HepG2 (cell line): ENCODE results near the gene PEAR1. TPM values are rescaled to one million over a fixed set of nuclear protein-coding genes. Genes with fewer than 3 reads are reported as not detected.

Experiments used
- ATAC-seq: fragments of 200-7000 bp; cut with Tn5 transposase; 3 replicates; pipeline ENCODE4 v1.9.1; 2020; ENCODE audit warnings: mild to moderate bottlenecking, moderate library complexity
- BruUV-seq: library from RNA; stranded (reverse); fragments of 400-500 nt; replicated peaks from 2 replicates; lab custom pipeline; 2021; lab: Mats Ljungman, UMichigan
- CTCF ChIA-PET: fragments of 300-600 bp; formaldehyde crosslinking; extraction: SDS; loops from one replicate; lab custom pipeline; 2021; ENCODE audit warnings: low total read pairs, inconsistent platforms, low intra/inter-chr PET ratio; lab: Yijun Ruan, JAX
- POLR2A ChIA-PET: fragments of 350-600 bp; sonication (Branson Sonifier 250); formaldehyde crosslinking; loops from one replicate; lab custom pipeline; 2020; ENCODE audit warnings: antibody characterized with exemption, inconsistent platforms; lab: Yijun Ruan, JAX
- DNase-seq: peaks from one replicate; pipeline ENCODE4 v3.0.0-alpha.2; 2015; ENCODE audit warnings: low spot score
- FAIRE-seq: peaks from 3 replicates; lab custom pipeline; 2011; peaks lifted over from hg19 to GRCh38; lab: Jason Lieb, UNC
- H2AFZ ChIP-seq: one replicate; pipeline ENCODE4 v1.6.1; 2011; ENCODE audit warnings: low read length, inconsistent platforms
- H3K27ac ChIP-seq: fragments of 300-600 bp; 3 replicates; pipeline ENCODE4 v1.8.0; 2011; ENCODE audit warnings: mixed run types, mild to moderate bottlenecking, mixed read lengths, low read length, inconsistent platforms; ENCODE audit not compliant: insufficient read depth; ENCODE audit errors: extremely low read length
- H3K27me3 ChIP-seq, 2 experiments: fragments of 200-600 bp in 1 of 2; 2 replicates in 1 of 2; 3 replicates in 1 of 2; pipeline versions ENCODE4 v1.6.0 to v1.8.0; 2011; ENCODE audit warnings: low read length in 2 of 2, mild to moderate bottlenecking in 2 of 2, moderate library complexity in 2 of 2, inconsistent platforms in 1 of 2; ENCODE audit not compliant: insufficient read depth in 2 of 2, control insufficient read depth in 1 of 2
- H3K36me3 ChIP-seq, 2 experiments: fragments of 200-600 bp in 1 of 2; replicated peaks in 1 of 2; 2 replicates in 1 of 2; 3 replicates in 1 of 2; pipeline versions ENCODE4 v1.5.1 to v1.8.0; 2011; ENCODE audit warnings: low read length in 2 of 2, inconsistent platforms in 1 of 2; ENCODE audit not compliant: insufficient read depth in 2 of 2, control insufficient read depth in 1 of 2
- H3K4me1 ChIP-seq: 2 replicates; pipeline ENCODE4 v1.5.1; 2012; ENCODE audit warnings: low read length, inconsistent platforms; ENCODE audit not compliant: insufficient read depth
- H3K4me2 ChIP-seq: 2 replicates; pipeline ENCODE4 v1.6.0; 2011; ENCODE audit warnings: low read depth, low read length, inconsistent platforms
- H3K4me3 ChIP-seq, 3 experiments: fragments of 200-600 bp in 1 of 3; sonication (generic), shearing (Covaris generic) in 1 of 3; replicated peaks in 1 of 3; 2 replicates each; pipeline ENCODE4 v1.5.1; 2011 to 2016; ENCODE audit warnings: low read length in 3 of 3, inconsistent platforms in 2 of 3, low read depth in 2 of 3, mild to moderate bottlenecking in 2 of 3, control low read depth in 1 of 3, mixed read lengths in 1 of 3; ENCODE audit not compliant: insufficient read depth in 1 of 3
- H3K79me2 ChIP-seq: one replicate; pipeline ENCODE4 v1.6.1; 2011; ENCODE audit warnings: low read length, inconsistent platforms; ENCODE audit not compliant: insufficient read depth
- H3K9ac ChIP-seq: 2 replicates; pipeline ENCODE4 v1.6.0; 2011; ENCODE audit warnings: mild to moderate bottlenecking, low read depth, low read length, inconsistent platforms; ENCODE audit not compliant: insufficient read depth
- H3K9me3 ChIP-seq: 2 replicates; pipeline ENCODE4 v1.5.1; 2012; ENCODE audit warnings: mild to moderate bottlenecking, low read length
- H4K20me1 ChIP-seq: 2 replicates; pipeline ENCODE4 v1.6.0; 2011; ENCODE audit warnings: inconsistent platforms, mild to moderate bottlenecking, low read length, moderate library complexity; ENCODE audit not compliant: insufficient read depth
- KDM5B ChIP-seq: sonication (generic); formaldehyde crosslinking; IDR thresholded peaks from 2 replicates; pipeline ENCODE4 v1.4.0; 2020; ENCODE audit warnings: missing genetic modification reagents, mild to moderate bottlenecking, borderline replicate concordance
- WGBS: methylation state at CpG from one replicate; pipeline ENCODE4 v1.1.6; 2017; ENCODE audit warnings: low lambda C conversion rate; 5-methylcytosine and 5-hydroxymethylcytosine counted together
- in situ Hi-C: cut with HindIII; loops from 2 replicates; pipeline ENCODE4 v1.10.0; 2017; ENCODE audit warnings: low pct_unique_long_range_greater_than_20kb; ENCODE audit not compliant: extremely low pct_ligation_motif_present
- intact Hi-C: fragments of 100-400 bp; cut with micrococcal nuclease; formaldehyde crosslinking; loops from one replicate; pipeline ENCODE4 v1.10.0; 2022; ENCODE audit not compliant: unreplicated experiment
- polyA plus RNA-seq, 8 experiments: library from polyadenylated mRNA; depleted of rRNA in 3 of 8; stranded (reverse) in 7 of 8; unstranded in 1 of 8; fragments of >200 nt; fragmentation: Illumina TruSeq in 4 of 8; extraction: Trizol in 4 of 8; gene quantifications; 2 replicates each; pipeline versions ENCODE4 v1.2.1 to v1.2.3, GENCODE V29; 2011 to 2016; ENCODE audit warnings: low read depth in 4 of 8, missing spikeins in 1 of 8, mixed read lengths in 1 of 8; ENCODE audit not compliant: insufficient read depth in 1 of 8
- total RNA-seq, 5 experiments: library from RNA; depleted of rRNA; stranded (reverse); fragments of >200 nt; fragmentation: Illumina TruSeq; extraction: Trizol; gene quantifications; 2 replicates each; pipeline ENCODE4 v1.2.3, GENCODE V29; 2016; ENCODE audit warnings: low read depth in 1 of 5
- TF ChIP-seq, protein P1 (sequence below): sonication (generic); formaldehyde crosslinking; IDR thresholded peaks from 2 replicates; pipeline ENCODE4 v1.5.0; 2020; ENCODE audit warnings: mild to moderate bottlenecking, missing genetic modification reagents, moderate library complexity
- TF ChIP-seq, protein P2 (sequence below): sonication (generic); formaldehyde crosslinking; IDR thresholded peaks from 2 replicates; pipeline ENCODE4 v1.9.0; 2022; ENCODE audit warnings: missing genetic modification reagents, mild to moderate bottlenecking, borderline replicate concordance
- TF ChIP-seq, protein P3 (sequence below): sonication (generic); formaldehyde crosslinking; IDR thresholded peaks from 2 replicates; pipeline ENCODE4 v1.4.0; 2020; ENCODE audit warnings: missing genetic modification reagents
- TF ChIP-seq, protein P4 (sequence below): sonication (generic); formaldehyde crosslinking; IDR thresholded peaks from 2 replicates; pipeline ENCODE4 v1.8.0; 2022; ENCODE audit warnings: low read depth, missing genetic modification reagents

PEAR1 gene
- total and polyA plus RNA-seq, 2 of the 13 experiments (the other 11 are each of a cell fraction or from before 2014, with no cell fraction given): 0.27 to 0.41 TPM

DNA sequence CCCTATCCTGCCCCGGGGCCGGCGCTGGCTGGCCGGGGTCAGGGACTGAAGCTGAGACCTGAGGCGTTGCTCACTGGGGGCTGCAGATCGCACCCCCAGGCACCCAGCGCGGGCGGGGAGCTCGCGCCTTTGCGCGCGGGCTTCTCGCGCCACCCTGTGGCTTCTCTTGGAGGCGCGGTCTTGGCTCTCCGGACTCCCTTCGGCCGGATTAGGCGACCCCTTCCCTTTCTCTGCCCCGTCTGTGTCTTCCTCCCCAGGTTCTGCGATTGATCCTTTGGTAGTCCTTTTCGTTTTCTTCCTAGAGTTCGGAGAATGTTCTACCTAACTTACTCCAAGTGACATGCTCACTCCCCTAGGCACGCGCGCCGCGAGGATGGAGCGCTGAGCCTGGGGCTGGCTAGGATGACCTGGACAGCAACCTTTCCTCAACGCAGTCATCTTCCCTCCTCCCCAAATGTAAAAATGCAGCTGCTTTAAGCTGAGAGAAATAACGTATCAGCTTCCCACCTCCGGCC, 33.3 kb upstream of the PEAR1 start:
- H3K9ac ChIP-seq: no peak overlapping the region
- TF ChIP-seq, protein P1, sequence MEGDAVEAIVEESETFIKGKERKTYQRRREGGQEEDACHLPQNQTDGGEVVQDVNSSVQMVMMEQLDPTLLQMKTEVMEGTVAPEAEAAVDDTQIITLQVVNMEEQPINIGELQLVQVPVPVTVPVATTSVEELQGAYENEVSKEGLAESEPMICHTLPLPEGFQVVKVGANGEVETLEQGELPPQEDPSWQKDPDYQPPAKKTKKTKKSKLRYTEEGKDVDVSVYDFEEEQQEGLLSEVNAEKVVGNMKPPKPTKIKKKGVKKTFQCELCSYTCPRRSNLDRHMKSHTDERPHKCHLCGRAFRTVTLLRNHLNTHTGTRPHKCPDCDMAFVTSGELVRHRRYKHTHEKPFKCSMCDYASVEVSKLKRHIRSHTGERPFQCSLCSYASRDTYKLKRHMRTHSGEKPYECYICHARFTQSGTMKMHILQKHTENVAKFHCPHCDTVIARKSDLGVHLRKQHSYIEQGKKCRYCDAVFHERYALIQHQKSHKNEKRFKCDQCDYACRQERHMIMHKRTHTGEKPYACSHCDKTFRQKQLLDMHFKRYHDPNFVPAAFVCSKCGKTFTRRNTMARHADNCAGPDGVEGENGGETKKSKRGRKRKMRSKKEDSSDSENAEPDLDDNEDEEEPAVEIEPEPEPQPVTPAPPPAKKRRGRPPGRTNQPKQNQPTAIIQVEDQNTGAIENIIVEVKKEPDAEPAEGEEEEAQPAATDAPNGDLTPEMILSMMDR (CRISPR knock-in tag): peak; percentile 84
- TF ChIP-seq, protein P2, sequence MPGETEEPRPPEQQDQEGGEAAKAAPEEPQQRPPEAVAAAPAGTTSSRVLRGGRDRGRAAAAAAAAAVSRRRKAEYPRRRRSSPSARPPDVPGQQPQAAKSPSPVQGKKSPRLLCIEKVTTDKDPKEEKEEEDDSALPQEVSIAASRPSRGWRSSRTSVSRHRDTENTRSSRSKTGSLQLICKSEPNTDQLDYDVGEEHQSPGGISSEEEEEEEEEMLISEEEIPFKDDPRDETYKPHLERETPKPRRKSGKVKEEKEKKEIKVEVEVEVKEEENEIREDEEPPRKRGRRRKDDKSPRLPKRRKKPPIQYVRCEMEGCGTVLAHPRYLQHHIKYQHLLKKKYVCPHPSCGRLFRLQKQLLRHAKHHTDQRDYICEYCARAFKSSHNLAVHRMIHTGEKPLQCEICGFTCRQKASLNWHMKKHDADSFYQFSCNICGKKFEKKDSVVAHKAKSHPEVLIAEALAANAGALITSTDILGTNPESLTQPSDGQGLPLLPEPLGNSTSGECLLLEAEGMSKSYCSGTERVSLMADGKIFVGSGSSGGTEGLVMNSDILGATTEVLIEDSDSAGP (CRISPR knock-in tag): peak; percentile 51; the same call in 1 of the 2 replicates
- peak; percentile 28; the same call in 1 of the 2 replicates for TF ChIP-seq KDM5B (CRISPR knock-in tag)
- TF ChIP-seq, protein P3, sequence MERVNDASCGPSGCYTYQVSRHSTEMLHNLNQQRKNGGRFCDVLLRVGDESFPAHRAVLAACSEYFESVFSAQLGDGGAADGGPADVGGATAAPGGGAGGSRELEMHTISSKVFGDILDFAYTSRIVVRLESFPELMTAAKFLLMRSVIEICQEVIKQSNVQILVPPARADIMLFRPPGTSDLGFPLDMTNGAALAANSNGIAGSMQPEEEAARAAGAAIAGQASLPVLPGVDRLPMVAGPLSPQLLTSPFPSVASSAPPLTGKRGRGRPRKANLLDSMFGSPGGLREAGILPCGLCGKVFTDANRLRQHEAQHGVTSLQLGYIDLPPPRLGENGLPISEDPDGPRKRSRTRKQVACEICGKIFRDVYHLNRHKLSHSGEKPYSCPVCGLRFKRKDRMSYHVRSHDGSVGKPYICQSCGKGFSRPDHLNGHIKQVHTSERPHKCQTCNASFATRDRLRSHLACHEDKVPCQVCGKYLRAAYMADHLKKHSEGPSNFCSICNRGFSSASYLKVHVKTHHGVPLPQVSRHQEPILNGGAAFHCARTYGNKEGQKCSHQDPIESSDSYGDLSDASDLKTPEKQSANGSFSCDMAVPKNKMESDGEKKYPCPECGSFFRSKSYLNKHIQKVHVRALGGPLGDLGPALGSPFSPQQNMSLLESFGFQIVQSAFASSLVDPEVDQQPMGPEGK (CRISPR knock-in tag): peak; percentile 88
- TF ChIP-seq, protein P4, sequence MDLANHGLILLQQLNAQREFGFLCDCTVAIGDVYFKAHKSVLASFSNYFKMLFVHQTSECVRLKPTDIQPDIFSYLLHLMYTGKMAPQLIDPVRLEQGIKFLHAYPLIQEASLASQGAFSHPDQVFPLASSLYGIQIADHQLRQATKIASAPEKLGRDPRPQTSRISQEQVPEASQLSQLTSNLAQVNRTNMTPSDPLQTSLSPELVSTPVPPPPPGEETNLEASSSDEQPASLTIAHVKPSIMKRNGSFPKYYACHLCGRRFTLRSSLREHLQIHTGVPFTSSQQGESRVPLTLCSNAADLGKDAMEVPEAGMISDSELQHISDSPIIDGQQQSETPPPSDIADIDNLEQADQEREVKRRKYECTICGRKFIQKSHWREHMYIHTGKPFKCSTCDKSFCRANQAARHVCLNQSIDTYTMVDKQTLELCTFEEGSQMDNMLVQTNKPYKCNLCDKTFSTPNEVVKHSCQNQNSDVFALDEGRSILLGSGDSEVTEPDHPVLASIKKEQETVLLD: no peak

More for the DNA sequence above, 33.3 kb upstream of the PEAR1 start:
- Histone ChIP-seq H3K27me3 (peaks cover 25 to 87% of the 10 kb centered on the region in 2 experiments), H3K4me3 (peak overlapping the region in 1 of 3 experiments; percentile 55; a peak in 1 of 6 replicates), H2AFZ (no peak overlapping the region), H3K27ac (no peak overlapping the region), H3K4me2 (peak overlapping the region; percentile 68), H3K36me3 (no peaks in the 10 kb centered on the region), H3K4me1 (peaks cover 24% of the 10 kb centered on the region), H3K79me2 (no peaks in the 10 kb centered on the region), H4K20me1 (0 out of 2 replicates have a peak, but pooled peaks cover 2% of the 10 kb centered on the region), H3K9me3 (no peaks in the 10 kb centered on the region)
- no peak for FAIRE-seq
- WGBS: 14% methylated on average over 26 of the region's 35 CpGs
- CTCF ChIA-PET: interaction anchor here (1.4 to 3.8 kb wide), 3 partner anchors 21 to 171 kb away, joined by 6 to 21 read pairs (median 8); no protein-coding TSS in a partner anchor
- POLR2A ChIA-PET: interaction anchor here (1.0 to 1.7 kb wide), 2 partner anchors 134 to 171 kb away, joined by 4 read pairs; no protein-coding TSS in a partner anchor
- intact Hi-C loops (loop anchor here (1.0 to 10.0 kb wide), 2 partner anchors 21 to 65 kb away; no protein-coding TSS in a partner anchor), in situ Hi-C loops (loop anchor here (5.0 to 10.0 kb wide), 2 partner anchors 63 to 165 kb away; no protein-coding TSS in a partner anchor)
- no TSS peak for BruUV-seq
- peak; percentile 74 for ATAC-seq
- no peak for DNase-seq
